ENCODE measurements around the gene BATF3. TPM values are rescaled to one million over a fixed set of nuclear protein-coding genes. Genes with fewer than 3 reads are reported as not detected.

Gene BATF3
- total and polyA plus RNA-seq, 2 experiments from 2014 or later, result 0.46 to 0.86 TPM

DNA sequence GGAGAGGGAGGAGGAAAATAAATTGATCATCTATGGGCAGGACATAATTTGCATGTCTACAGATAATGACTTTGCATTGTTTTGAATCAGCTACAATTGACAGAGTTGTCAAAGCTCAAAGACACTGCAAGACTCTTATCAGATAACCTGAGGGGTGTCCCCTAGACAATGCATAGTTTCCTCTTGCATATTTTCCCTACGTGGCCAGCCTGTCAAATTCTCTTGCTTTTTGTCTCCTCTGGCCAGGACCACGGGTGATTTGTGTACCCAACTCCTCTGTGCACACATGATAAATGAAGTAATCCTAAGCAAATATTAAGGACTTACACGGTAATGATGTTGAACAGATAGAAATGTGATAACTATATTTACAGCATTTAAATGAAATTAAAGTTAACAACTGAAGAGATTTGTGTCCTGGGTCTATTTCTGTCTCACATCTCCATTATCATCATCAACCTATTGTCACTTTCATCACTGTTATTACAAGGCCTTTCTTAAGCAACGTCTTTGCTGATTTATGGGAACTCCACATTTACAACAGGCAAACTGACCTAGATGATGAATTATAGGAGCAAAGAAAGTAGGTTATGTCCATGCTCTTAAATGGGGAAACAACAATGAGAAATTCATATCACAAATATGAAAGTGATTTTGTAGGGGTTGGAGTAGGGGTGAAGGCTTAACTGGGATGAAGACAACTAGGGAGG lies 18.8 kb downstream of the BATF3 start:
- Histone ChIP-seq H2AFZ (no peak overlapping the region), H3F3A (ENCODE audit: insufficient read depth) (no peaks in the 10 kb centered on the region), H3K4me2 (ENCODE audit: unreplicated experiment) (no peak overlapping the region), H3K79me2 (ENCODE audit: insufficient read depth) (no peaks in the 10 kb centered on the region), H3K9me2 (ENCODE audit: insufficient read depth) (no peaks in the 10 kb centered on the region), H3K27me3 (replicated peaks; ENCODE audit: insufficient read depth) (no peaks in the 10 kb centered on the region), H3K27ac (no peak overlapping the region), H3K9ac (no peak overlapping the region), H3K4me1 (ENCODE audit: insufficient read depth) (no peaks in the 10 kb centered on the region), H3K9me3 (ENCODE audit: low read depth) (no peaks in the 10 kb centered on the region), H3K4me3 (no peak overlapping the region), H4K20me1 (ENCODE audit: insufficient read depth) (no peaks in the 10 kb centered on the region), H3K36me3 (ENCODE audit: low read depth) (no peaks in the 10 kb centered on the region)
- TF ChIP-seq EZH2phosphoT487 (IDR thresholded peaks at IDR 0.05; ENCODE audit: insufficient read depth, low read depth) (no peak), EZH2 (IDR thresholded peaks at IDR 0.05; ENCODE audit: insufficient read depth, poor library complexity, severe bottlenecking) (no peak)
- WGBS, 2 experiments (ENCODE audit: low coverage in 1 of 2, low lambda C conversion rate in 2 of 2, missing lambda C conversion rate in 2 of 2), result 32 to 42% methylated on average over 4 of the region's 4 CpGs
- in situ Hi-C loops (cut with MboI), result no loop called here
- no peak for DNase-seq

DNA sequence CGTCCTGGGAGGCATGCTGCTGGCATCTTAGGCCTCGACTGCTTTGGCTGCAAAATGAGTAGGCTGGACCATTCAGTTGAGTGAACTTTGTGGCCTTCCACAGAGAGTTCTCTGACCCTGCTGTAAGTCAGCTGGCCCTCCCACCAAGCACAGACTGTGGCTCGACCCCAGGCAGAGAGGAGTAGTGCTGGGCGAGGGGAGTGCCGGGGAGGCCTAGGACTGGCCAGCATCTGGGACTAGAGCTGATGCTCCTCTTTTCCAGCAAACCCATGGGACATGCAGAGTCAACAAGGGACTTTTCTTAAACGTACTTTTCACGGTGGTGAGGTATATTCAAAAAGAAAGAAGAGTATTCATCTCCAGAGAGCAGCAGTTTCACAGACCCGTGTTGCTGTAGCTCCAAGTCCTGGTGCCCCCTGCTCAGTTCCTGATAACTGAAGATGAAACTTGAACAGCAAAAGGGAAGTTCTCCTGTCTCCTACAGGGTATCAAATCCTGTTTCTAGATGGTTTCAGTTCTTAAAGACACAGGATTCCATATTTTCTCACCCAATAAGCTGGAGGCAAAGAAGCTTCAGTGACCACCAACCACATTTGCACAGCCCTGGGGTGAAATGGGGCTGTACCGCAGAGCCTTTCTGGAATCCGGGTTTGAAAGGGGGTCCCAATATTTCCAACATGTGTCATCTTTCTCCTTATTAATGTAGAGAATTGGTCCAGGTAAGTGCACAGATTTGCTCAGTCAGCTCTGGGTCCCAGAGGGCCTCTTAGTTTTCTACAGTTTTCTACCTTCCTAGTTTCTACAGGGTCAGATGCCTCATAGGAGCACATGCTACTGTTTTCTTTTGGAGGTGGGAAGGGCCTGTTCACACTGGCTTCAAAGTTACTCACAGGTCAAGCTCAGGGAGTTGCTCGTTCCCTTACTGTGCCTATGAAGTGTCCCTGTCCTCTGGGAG lies 20.9 kb downstream of the BATF3 start:
- H2AFZ ChIP-seq, result no peak overlapping the region
- no peaks in the 10 kb centered on the region for H3K9me2 ChIP-seq (ENCODE audit: insufficient read depth)
- no peak overlapping the region for H3K27ac ChIP-seq
- no peaks in the 10 kb centered on the region for H3K79me2 ChIP-seq (ENCODE audit: insufficient read depth)
- no peak overlapping the region for H3K9ac ChIP-seq
- in situ Hi-C loops (cut with MboI), result no loop called here
- no peaks in the 10 kb centered on the region for H3K27me3 ChIP-seq (replicated peaks; ENCODE audit: insufficient read depth)
- no peaks in the 10 kb centered on the region for H3K9me3 ChIP-seq (ENCODE audit: low read depth)
- DNase-seq, result no peak
- no peaks in the 10 kb centered on the region for H3F3A ChIP-seq (ENCODE audit: insufficient read depth)
- no peak overlapping the region for H3K4me2 ChIP-seq (ENCODE audit: unreplicated experiment)
- no peak overlapping the region for H3K4me3 ChIP-seq
- no peaks in the 10 kb centered on the region for H3K36me3 ChIP-seq (ENCODE audit: low read depth)
- no peaks in the 10 kb centered on the region for H4K20me1 ChIP-seq (ENCODE audit: insufficient read depth)
- no peaks in the 10 kb centered on the region for H3K4me1 ChIP-seq (ENCODE audit: insufficient read depth)
- 71 to 73% methylated on average over 11 of the region's 11 CpGs for WGBS, 2 experiments (ENCODE audit: low coverage in 1 of 2, low lambda C conversion rate in 2 of 2, missing lambda C conversion rate in 2 of 2)
- TF ChIP-seq EZH2phosphoT487 (IDR thresholded peaks at IDR 0.05; ENCODE audit: insufficient read depth, low read depth) (no peak), EZH2 (IDR thresholded peaks at IDR 0.05; ENCODE audit: insufficient read depth, poor library complexity, severe bottlenecking) (no peak)

DNA sequence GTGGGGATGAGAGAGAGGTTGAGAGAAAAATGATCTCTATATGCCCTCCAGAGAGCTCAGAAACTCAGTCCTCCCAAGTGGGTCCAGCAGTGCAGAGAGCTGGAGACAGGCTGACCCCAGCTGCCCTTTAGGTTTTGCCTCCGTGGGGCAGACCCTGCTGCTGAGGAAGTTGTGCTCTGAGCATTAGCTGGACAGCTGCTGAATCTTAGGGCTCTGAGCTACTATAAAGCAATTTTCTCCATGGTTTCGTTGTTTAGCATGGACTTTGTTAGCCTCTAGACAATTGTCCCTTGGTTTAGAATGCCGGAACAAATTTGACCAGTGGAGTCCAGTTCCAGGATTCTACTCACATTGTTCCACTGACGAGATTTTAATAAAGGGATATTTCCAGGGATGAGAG lies 22.1 kb downstream of the BATF3 start:
- no peak overlapping the region for H2AFZ ChIP-seq
- H3K36me3 ChIP-seq (ENCODE audit: low read depth), result no peaks in the 10 kb centered on the region
- no peak overlapping the region for H3K27ac ChIP-seq
- H3K4me3 ChIP-seq, result no peak overlapping the region
- no peaks in the 10 kb centered on the region for H3F3A ChIP-seq (ENCODE audit: insufficient read depth)
- H3K27me3 ChIP-seq (replicated peaks; ENCODE audit: insufficient read depth), result no peaks in the 10 kb centered on the region
- TF ChIP-seq EZH2 (IDR thresholded peaks at IDR 0.05; ENCODE audit: insufficient read depth, poor library complexity, severe bottlenecking) (no peak), EZH2phosphoT487 (IDR thresholded peaks at IDR 0.05; ENCODE audit: insufficient read depth, low read depth) (no peak)
- H3K9me3 ChIP-seq (ENCODE audit: low read depth), result no peaks in the 10 kb centered on the region
- no peaks in the 10 kb centered on the region for H3K9me2 ChIP-seq (ENCODE audit: insufficient read depth)
- H3K4me1 ChIP-seq (ENCODE audit: insufficient read depth), result no peaks in the 10 kb centered on the region
- no peak for DNase-seq
- no peak overlapping the region for H3K4me2 ChIP-seq (ENCODE audit: unreplicated experiment)
- no peak overlapping the region for H3K9ac ChIP-seq
- WGBS, 2 experiments (ENCODE audit: low coverage in 1 of 2, low lambda C conversion rate in 2 of 2, missing lambda C conversion rate in 2 of 2), result 52 to 61% methylated on average over 4 of the region's 4 CpGs
- in situ Hi-C loops (cut with MboI), result no loop called here
- H3K79me2 ChIP-seq (ENCODE audit: insufficient read depth), result no peaks in the 10 kb centered on the region
- H4K20me1 ChIP-seq (ENCODE audit: insufficient read depth), result no peaks in the 10 kb centered on the region

DNA sequence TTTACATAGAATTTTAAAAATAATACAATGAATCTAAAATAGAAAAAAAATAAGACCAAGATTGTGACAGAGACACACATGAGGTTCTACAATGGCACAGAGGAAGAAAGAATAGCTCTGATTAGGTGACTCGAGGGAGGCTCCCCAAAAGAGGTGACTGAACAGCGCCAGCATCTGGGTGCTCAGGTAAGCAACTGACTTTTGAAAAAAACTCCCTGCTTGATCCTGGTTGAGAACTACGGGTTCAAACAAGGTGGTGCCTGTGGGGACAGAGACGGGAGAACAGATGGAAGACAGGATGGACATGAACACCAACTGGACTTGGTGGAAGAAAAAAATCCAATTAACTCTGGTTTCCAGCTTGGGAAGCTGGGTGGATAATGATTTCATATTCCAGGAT lies 22.5 kb downstream of the BATF3 start:
- no peak for DNase-seq
- no peak for TF ChIP-seq EZH2 (IDR thresholded peaks at IDR 0.05; ENCODE audit: insufficient read depth, poor library complexity, severe bottlenecking)
- no peaks in the 10 kb centered on the region for H3K79me2 ChIP-seq (ENCODE audit: insufficient read depth)
- H3K9ac ChIP-seq, result no peak overlapping the region
- 79 to 80% methylated on average over 4 of the region's 4 CpGs for WGBS, 2 experiments (ENCODE audit: low coverage in 1 of 2, low lambda C conversion rate in 2 of 2, missing lambda C conversion rate in 2 of 2)
- in situ Hi-C loops (cut with MboI), result no loop called here
- H3K9me2 ChIP-seq (ENCODE audit: insufficient read depth), result no peaks in the 10 kb centered on the region
- H2AFZ ChIP-seq, result no peak overlapping the region
- H3K9me3 ChIP-seq (ENCODE audit: low read depth), result no peaks in the 10 kb centered on the region
- no peak overlapping the region for H3K4me2 ChIP-seq (ENCODE audit: unreplicated experiment)
- H3K36me3 ChIP-seq (ENCODE audit: low read depth), result no peaks in the 10 kb centered on the region
- H3K4me1 ChIP-seq (ENCODE audit: insufficient read depth), result no peaks in the 10 kb centered on the region
- H3K4me3 ChIP-seq, result no peak overlapping the region
- no peaks in the 10 kb centered on the region for H3F3A ChIP-seq (ENCODE audit: insufficient read depth)
- H3K27ac ChIP-seq, result no peak overlapping the region
- no peaks in the 10 kb centered on the region for H4K20me1 ChIP-seq (ENCODE audit: insufficient read depth)
- no peaks in the 10 kb centered on the region for H3K27me3 ChIP-seq (replicated peaks; ENCODE audit: insufficient read depth)
